Right cardiac atrium (tissue), 5 donors: ENCODE results near the gene LIAS. TPM values are rescaled to one million over a fixed set of nuclear protein-coding genes. Genes with fewer than 3 reads are reported as not detected.

ENCODE experiments used
- ATAC-seq, 2 donors: fragments of 200-7000 bp; cut with Tn5 transposase; one replicate each; pipeline versions ENCODE4 v1.8.0 to v1.9.1; 2020; ENCODE audit warnings: moderate library complexity in 2 of 2, mild to moderate bottlenecking in 1 of 2
- DNase-seq, 3 donors: peaks; one replicate each; pipeline ENCODE4 v3.0.0-alpha.2; 2020
- H3K27ac ChIP-seq: one replicate; pipeline ENCODE4 v1.5.1; 2013; ENCODE audit warnings: mild to moderate bottlenecking, low read length, control low read depth, moderate library complexity
- H3K27me3 ChIP-seq: one replicate; pipeline ENCODE4 v1.6.1; 2013; ENCODE audit not compliant: control insufficient read depth, insufficient read depth
- H3K4me1 ChIP-seq: one replicate; pipeline ENCODE4 v1.6.1; 2013; ENCODE audit warnings: low read length; ENCODE audit not compliant: control insufficient read depth, insufficient read depth
- H3K4me3 ChIP-seq: one replicate; pipeline ENCODE4 v1.5.1; 2013; ENCODE audit warnings: low read length, control low read depth
- H3K9me3 ChIP-seq: one replicate; pipeline ENCODE4 v1.6.1; 2013; ENCODE audit warnings: low read length; ENCODE audit not compliant: control insufficient read depth
- WGBS: extraction: QIAGEN DNeasy Blood & Tissue Kit; methylation state at CpG from one replicate; pipeline ENCODE4 v1.1.7; 2013; 5-methylcytosine and 5-hydroxymethylcytosine counted together
- intact Hi-C, 4 donors: fragments of 100-400 bp; cut with DNase I; formaldehyde crosslinking; loops; one replicate each; pipeline versions ENCODE4 v1.11.0 to v1.14.0; 2022 to 2023
- polyA plus RNA-seq: library from polyadenylated mRNA; stranded (reverse); fragments of 200-250 nt; gene quantifications from one replicate; pipeline ENCODE4 v1.2.3, GENCODE V29; 2013
- total RNA-seq, 4 donors: library from RNA; stranded (reverse); fragmentation: NEBNext Ultra II Directional; extraction: Animal tissue kit (Norgen Biotek cat#: 25700); gene quantifications; one replicate each; pipeline ENCODE4 v1.2.1, GENCODE V29; 2021
- donor health status: healthy with polysubstance abuse.
- donor health status: DM: no; HTN: yes; CAD: no.
- donor health status: DM: no; HTN: no; CAD: no.
- donor health status: DM: no; HTN: yes; CAD: no; lungs with severe emphysema.
- donor health status: DM: yes; HTN: yes; CAD: no.

The LIAS gene
- total and polyA plus RNA-seq, 5 donors = 10.4 to 23.6 (median 20.9) TPM

- no peak for ATAC-seq
- Histone ChIP-seq H3K27me3 (no peaks in the 10 kb centered on the region), H3K4me1 (no peaks in the 10 kb centered on the region), H3K9me3 (no peaks in the 10 kb centered on the region), H3K4me3 (no peak overlapping the region), H3K27ac (no peak overlapping the region)
- intact Hi-C loops = no loop called here
- no peak for DNase-seq
- WGBS = 92% methylated on average over 11 of the region's 11 CpGs
Observed at GRCh38 chr4:39433878-39434492, 24.9 kb upstream of the LIAS start.

GRCh38 chr4:39435659-39436563 is 22.9 kb upstream of the LIAS start:
- H3K27ac ChIP-seq = no peak overlapping the region
- H3K4me3 ChIP-seq = no peak overlapping the region
- intact Hi-C loops = no loop called here
- ATAC-seq (no peak), DNase-seq (no peak)
- no peaks in the 10 kb centered on the region for H3K9me3 ChIP-seq
- no peaks in the 10 kb centered on the region for H3K4me1 ChIP-seq
- 58% methylated on average over 7 of the region's 7 CpGs for WGBS
- no peaks in the 10 kb centered on the region for H3K27me3 ChIP-seq

GRCh38 chr4:39441593-39441992 is 17.3 kb upstream of the LIAS start:
- intact Hi-C loops = no loop called here
- H3K9me3 ChIP-seq = no peaks in the 10 kb centered on the region
- H3K27me3 ChIP-seq = no peaks in the 10 kb centered on the region
- H3K4me1 ChIP-seq = no peaks in the 10 kb centered on the region
- H3K27ac ChIP-seq = no peak overlapping the region
- DNase-seq = no peak
- WGBS = 85% methylated on average over 2 of the region's 2 CpGs
- no peak for ATAC-seq
- no peak overlapping the region for H3K4me3 ChIP-seq

- no peak overlapping the region for H3K27ac ChIP-seq
- DNase-seq (no peak), ATAC-seq (no peak)
Observed at GRCh38 chr4:39442998-39443397, 15.9 kb upstream of the LIAS start.

GRCh38 chr4:39446483-39446841 is 12.4 kb upstream of the LIAS start:
- no peaks in the 10 kb centered on the region for H3K27me3 ChIP-seq
- DNase-seq = peak in 1 of 3 donors; percentile 53
- no peaks in the 10 kb centered on the region for H3K9me3 ChIP-seq
- H3K4me1 ChIP-seq = no peaks in the 10 kb centered on the region
- 81% methylated on average over 20 of the region's 20 CpGs for WGBS
- intact Hi-C loops = no loop called here
- ATAC-seq = peak in 1 of 2 donors; percentile 44
- no peak overlapping the region for H3K4me3 ChIP-seq
- H3K27ac ChIP-seq = no peak overlapping the region

More at GRCh38 chr4:39442998-39443397, 15.9 kb upstream of the LIAS start:
- H3K9me3 ChIP-seq = no peaks in the 10 kb centered on the region
- WGBS = 72% methylated on average over 4 of the region's 4 CpGs
- no peaks in the 10 kb centered on the region for H3K4me1 ChIP-seq
- intact Hi-C loops = no loop called here
- H3K27me3 ChIP-seq = no peaks in the 10 kb centered on the region
- no peak overlapping the region for H3K4me3 ChIP-seq

GRCh38 chr4:39446842-39447573 is 11.8 kb upstream of the LIAS start:
- H3K4me3 ChIP-seq = peak overlapping the region; percentile 33
- H3K27me3 ChIP-seq = no peaks in the 10 kb centered on the region
- 5% methylated on average over 61 of the region's 61 CpGs for WGBS
- no peaks in the 10 kb centered on the region for H3K4me1 ChIP-seq
- DNase-seq (peak; percentile 71 to 87 (median 84)), ATAC-seq (peak; percentile 87)
- intact Hi-C loops = no loop called here
- no peak overlapping the region for H3K27ac ChIP-seq
- no peaks in the 10 kb centered on the region for H3K9me3 ChIP-seq

GRCh38 chr4:39450618-39451017 is 8.2 kb upstream of the LIAS start:
- WGBS = 61% methylated on average over 2 of the region's 2 CpGs
- Histone ChIP-seq H3K4me1 (no peaks in the 10 kb centered on the region), H3K4me3 (no peak overlapping the region), H3K9me3 (no peaks in the 10 kb centered on the region), H3K27ac (no peak overlapping the region), H3K27me3 (no peaks in the 10 kb centered on the region)
- ATAC-seq (no peak), DNase-seq (no peak)
- intact Hi-C loops = no loop called here

- intact Hi-C loops = no loop called here
- DNase-seq = no peak
Observed at GRCh38 chr4:39451423-39452023, 7.3 kb upstream of the LIAS start.

GRCh38 chr4:39452153-39452859 is 6.5 kb upstream of the LIAS start:
- intact Hi-C loops = no loop called here

More at GRCh38 chr4:39451423-39452023, 7.3 kb upstream of the LIAS start:
- Histone ChIP-seq H3K27ac (no peak overlapping the region), H3K9me3 (no peaks in the 10 kb centered on the region), H3K4me3 (no peak overlapping the region), H3K27me3 (no peaks in the 10 kb centered on the region), H3K4me1 (no peaks in the 10 kb centered on the region)
- no peak for ATAC-seq
- WGBS = 91% methylated on average over 6 of the region's 6 CpGs

GRCh38 chr4:39452860-39453587 is 5.8 kb upstream of the LIAS start:
- ATAC-seq = no peak
- no peaks in the 10 kb centered on the region for H3K4me1 ChIP-seq
- no peaks in the 10 kb centered on the region for H3K9me3 ChIP-seq
- no peak for DNase-seq
- no peak overlapping the region for H3K4me3 ChIP-seq
- no peak overlapping the region for H3K27ac ChIP-seq
- 82% methylated on average over 11 of the region's 11 CpGs for WGBS
- intact Hi-C loops = no loop called here
- no peaks in the 10 kb centered on the region for H3K27me3 ChIP-seq

More at GRCh38 chr4:39452153-39452859, 6.5 kb upstream of the LIAS start:
- Histone ChIP-seq H3K27me3 (no peaks in the 10 kb centered on the region), H3K9me3 (no peaks in the 10 kb centered on the region), H3K4me1 (no peaks in the 10 kb centered on the region), H3K27ac (no peak overlapping the region), H3K4me3 (no peak overlapping the region)
- no peak for DNase-seq
- no peak for ATAC-seq
- 88% methylated on average over 6 of the region's 6 CpGs for WGBS
